HepG2 (cell line): ENCODE data around the gene SRC. TPM values are rescaled to one million over a fixed set of nuclear protein-coding genes. Genes with fewer than 3 reads are reported as not detected.

ENCODE experiments used
- AFF4 ChIP-seq: sonication (generic); formaldehyde crosslinking; IDR thresholded peaks from 2 replicates; pipeline ENCODE4 v1.4.0; 2020; ENCODE audit warnings: missing genetic modification reagents
- ARID4A ChIP-seq: sonication (generic); formaldehyde crosslinking; IDR thresholded peaks from 2 replicates; pipeline ENCODE4 v1.5.0; 2020; ENCODE audit warnings: mild to moderate bottlenecking, missing genetic modification reagents, borderline replicate concordance
- FOXA3 ChIP-seq: IDR thresholded peaks from 2 replicates; pipeline ENCODE4 v1.6.1; 2016; ENCODE audit warnings: missing genetic modification reagents, missing compliant biosample characterization
- FOXC1 ChIP-seq: sonication (generic); formaldehyde crosslinking; IDR thresholded peaks from 2 replicates; pipeline ENCODE4 v1.8.0; 2022; ENCODE audit warnings: mild to moderate bottlenecking, missing genetic modification reagents, borderline replicate concordance
- HBP1 ChIP-seq: IDR thresholded peaks from 2 replicates; pipeline ENCODE4 v1.6.1; 2016; ENCODE audit warnings: low read depth, control low read depth
- HNRNPL ChIP-seq: fragments of 200-400 bp; formaldehyde crosslinking; IDR thresholded peaks from 2 replicates; pipeline ENCODE4 v1.6.1; 2017; ENCODE audit warnings: mild to moderate bottlenecking, low read depth, low read length
- HOXA7 ChIP-seq: sonication (generic); formaldehyde crosslinking; IDR thresholded peaks from 2 replicates; pipeline ENCODE4 v1.8.1; 2022; ENCODE audit warnings: mild to moderate bottlenecking, missing genetic modification reagents, moderate library complexity
- KLF12 ChIP-seq: sonication (generic); formaldehyde crosslinking; IDR thresholded peaks from 2 replicates; pipeline ENCODE4 v1.4.0; 2020; ENCODE audit warnings: missing genetic modification reagents, borderline replicate concordance
- NCOA1 ChIP-seq: sonication (generic); formaldehyde crosslinking; IDR thresholded peaks from 2 replicates; pipeline ENCODE4 v1.9.0; 2021; ENCODE audit warnings: missing genetic modification reagents
- TP53 ChIP-seq: sonication (generic); formaldehyde crosslinking; conservative IDR thresholded peaks from 2 replicates; pipeline ENCODE4 v1.4.0; 2020; ENCODE audit warnings: missing genetic modification reagents
- ZNF207 ChIP-seq: fragments of 450-650 bp; IDR thresholded peaks from 2 replicates; pipeline ENCODE4 v1.6.1; 2016; ENCODE audit warnings: antibody characterized with exemption, borderline replicate concordance
- ZNF513 ChIP-seq: sonication (generic); formaldehyde crosslinking; conservative IDR thresholded peaks from 2 replicates; pipeline ENCODE4 v1.5.0; 2020; ENCODE audit warnings: missing genetic modification reagents
- ZNF639 ChIP-seq: conservative IDR thresholded peaks from 2 replicates; pipeline ENCODE4 v1.6.1; 2018; ENCODE audit warnings: missing genetic modification reagents
- polyA plus RNA-seq, 8 experiments: library from polyadenylated mRNA; depleted of rRNA in 3 of 8; stranded (reverse) in 7 of 8; unstranded in 1 of 8; fragments of >200 nt; fragmentation: Illumina TruSeq in 4 of 8; extraction: Trizol in 4 of 8; gene quantifications; 2 replicates each; pipeline versions ENCODE4 v1.2.1 to v1.2.3, GENCODE V29; 2011 to 2016; ENCODE audit warnings: low read depth in 4 of 8, missing spikeins in 1 of 8, mixed read lengths in 1 of 8; ENCODE audit not compliant: insufficient read depth in 1 of 8
- total RNA-seq, 5 experiments: library from RNA; depleted of rRNA; stranded (reverse); fragments of >200 nt; fragmentation: Illumina TruSeq; extraction: Trizol; gene quantifications; 2 replicates each; pipeline ENCODE4 v1.2.3, GENCODE V29; 2016; ENCODE audit warnings: low read depth in 1 of 5

SRC gene
- total and polyA plus RNA-seq, 2 of the 13 experiments (the other 11 are each of a cell fraction or from before 2014, with no cell fraction given): 54.7 to 192 TPM

- TF ChIP-seq ARID4A (peak; percentile 81), ZNF639 (CRISPR knock-in tag) (peak; percentile 76), HOXA7 (CRISPR knock-in tag) (no peak), KLF12 (0 out of 2 replicates have a peak, but pooled peaks have one; percentile 36), ZNF207 (no peak), TP53 (CRISPR knock-in tag) (no peak), HBP1 (0 out of 2 replicates have a peak, but pooled peaks have one; percentile 29), ZNF513 (CRISPR knock-in tag) (no peak), NCOA1 (CRISPR knock-in tag) (peak; percentile 5; the same call in 1 of the 2 replicates), HNRNPL (0 out of 2 replicates have a peak, but pooled peaks have one; percentile 16), FOXA3 (CRISPR knock-in tag) (peak; percentile 85), FOXC1 (CRISPR knock-in tag) (peak; percentile 60; the same call in 1 of the 2 replicates), AFF4 (no peak; the same call in none of the 2 replicates)
Observed at GRCh38 chr20:37344506-37345338, 1.2 kb upstream of the SRC start (continued).
